SW 1271 (cell line): Measurements from ENCODE around the gene CNTNAP3B.
"Not testable (repeated sequence)": the region's sequence is repeated elsewhere in the genome, so short reads cannot be mapped to it uniquely, and the experiment has no call there.

Experiments
- DNase-seq, 2 experiments: peaks; one replicate each; lab custom pipeline; 2025; lab: John Stamatoyannopoulos, UW

The CNTNAP3B gene

GRCh38 chr9:41977965-41978600 lies 151.1 kb downstream of the CNTNAP3B start:
- not testable (repeated sequence) for DNase-seq

DNA sequence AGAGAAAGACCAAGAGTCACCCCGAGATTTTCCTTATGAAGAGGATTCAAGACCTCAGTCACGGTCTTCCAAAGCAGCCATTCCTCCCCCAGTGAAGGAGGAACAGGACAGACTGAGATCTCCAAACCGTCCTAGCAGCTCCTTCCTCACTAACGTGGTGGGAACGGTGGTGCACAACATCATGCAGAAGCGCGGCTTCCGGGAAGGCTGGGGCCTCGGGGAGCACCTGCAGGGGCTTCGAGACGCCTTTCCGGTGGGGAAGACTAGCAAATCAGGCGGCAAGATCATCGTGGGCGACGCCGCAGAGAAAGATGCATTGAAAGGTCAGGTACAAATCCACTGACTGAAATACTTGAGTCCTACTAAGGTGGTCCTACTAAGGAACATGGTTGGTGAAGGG lies 154.3 kb downstream of the CNTNAP3B start:
- DNase-seq = not testable (repeated sequence)

GRCh38 chr9:41953007-41953406 lies 176.2 kb downstream of the CNTNAP3B start:
- DNase-seq = not testable (repeated sequence)

- DNase-seq = not testable (repeated sequence)
These were observed 187.5 kb downstream of the CNTNAP3B start for GRCh38 chr9:41941738-41942137.

- DNase-seq = not testable (repeated sequence)
These were observed 191.1 kb downstream of the CNTNAP3B start for GRCh38 chr9:41938143-41938542.

GRCh38 chr9:41935727-41936126 lies 193.5 kb downstream of the CNTNAP3B start:
- DNase-seq = not testable (repeated sequence)

DNA sequence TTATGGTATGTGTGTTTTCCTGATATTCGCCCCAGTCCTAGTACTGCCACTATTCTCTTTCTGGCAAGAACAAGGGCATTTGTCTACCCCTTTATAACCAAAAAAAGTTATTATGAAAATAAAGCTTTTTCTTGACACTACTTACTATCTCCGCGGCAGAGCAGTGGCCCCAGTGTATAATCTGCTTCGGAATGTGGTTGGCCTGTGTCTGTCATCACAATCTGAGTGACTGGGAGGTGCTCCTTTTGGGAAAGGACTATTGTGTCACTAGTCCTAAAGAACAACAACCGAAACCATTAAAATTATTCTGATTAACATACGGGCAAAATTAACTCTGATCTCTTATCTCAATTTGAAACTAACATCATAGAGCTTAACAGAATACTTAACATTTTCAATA lies 200.1 kb downstream of the CNTNAP3B start:
- DNase-seq = not testable (repeated sequence)

DNA sequence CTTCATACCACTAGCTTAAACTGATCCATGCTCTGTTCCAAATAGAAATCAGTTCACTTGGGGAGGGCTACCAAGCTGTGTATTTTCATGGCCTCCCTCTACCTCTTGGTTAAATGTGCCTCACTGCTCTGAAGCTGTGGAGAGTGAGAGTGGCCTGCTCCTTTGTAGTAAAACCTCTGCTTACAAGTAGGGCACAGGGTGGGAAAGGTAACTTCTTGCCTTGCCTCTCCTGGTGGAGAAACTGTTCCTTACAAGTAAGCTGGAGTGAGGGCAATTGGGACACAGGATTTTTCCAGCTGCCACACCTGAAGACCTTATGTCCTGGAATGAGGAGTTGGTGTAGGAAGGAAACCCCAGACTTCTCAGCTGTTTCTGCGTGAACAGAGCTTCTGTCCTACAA lies 211.9 kb downstream of the CNTNAP3B start:
- not testable (repeated sequence) for DNase-seq

DNA sequence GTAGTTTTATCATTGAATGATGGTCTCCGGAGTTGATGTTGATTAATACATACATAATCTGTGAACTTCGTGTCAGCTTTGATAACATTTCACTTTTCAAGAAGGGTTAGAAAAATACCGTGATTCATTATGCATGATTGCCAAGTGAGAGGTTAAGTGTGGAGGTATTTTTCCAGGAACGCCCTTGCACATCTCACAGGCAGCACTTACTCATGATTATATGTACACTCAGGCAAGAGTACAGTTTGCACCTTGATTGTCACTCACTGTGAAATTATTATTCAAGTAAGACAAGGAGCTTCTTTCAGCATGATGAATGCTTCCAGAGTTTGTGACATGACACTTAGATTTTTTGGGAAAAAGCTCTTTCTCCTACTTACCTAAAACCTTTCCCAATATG lies 223.7 kb downstream of the CNTNAP3B start:
- DNase-seq = not testable (repeated sequence)

DNA sequence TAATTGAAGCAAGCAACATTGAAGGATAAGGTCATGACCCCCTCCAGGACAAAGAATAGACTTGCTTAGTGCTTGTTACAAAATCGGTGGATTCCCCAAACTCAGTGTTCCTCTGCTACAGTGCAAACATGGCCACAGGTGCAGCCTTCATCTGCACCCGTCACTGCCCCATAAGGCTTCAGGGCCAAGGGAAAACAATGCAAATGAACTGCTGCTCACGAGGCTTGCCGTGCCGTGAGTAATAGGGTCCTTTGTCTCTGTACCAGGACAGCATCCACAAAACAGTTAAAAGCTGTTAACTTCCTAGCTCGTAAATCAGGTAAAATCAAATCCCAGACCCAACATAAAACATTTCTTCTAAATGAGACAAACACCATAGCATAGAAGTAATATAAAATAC lies 226.5 kb downstream of the CNTNAP3B start:
- not testable (repeated sequence) for DNase-seq

DNA sequence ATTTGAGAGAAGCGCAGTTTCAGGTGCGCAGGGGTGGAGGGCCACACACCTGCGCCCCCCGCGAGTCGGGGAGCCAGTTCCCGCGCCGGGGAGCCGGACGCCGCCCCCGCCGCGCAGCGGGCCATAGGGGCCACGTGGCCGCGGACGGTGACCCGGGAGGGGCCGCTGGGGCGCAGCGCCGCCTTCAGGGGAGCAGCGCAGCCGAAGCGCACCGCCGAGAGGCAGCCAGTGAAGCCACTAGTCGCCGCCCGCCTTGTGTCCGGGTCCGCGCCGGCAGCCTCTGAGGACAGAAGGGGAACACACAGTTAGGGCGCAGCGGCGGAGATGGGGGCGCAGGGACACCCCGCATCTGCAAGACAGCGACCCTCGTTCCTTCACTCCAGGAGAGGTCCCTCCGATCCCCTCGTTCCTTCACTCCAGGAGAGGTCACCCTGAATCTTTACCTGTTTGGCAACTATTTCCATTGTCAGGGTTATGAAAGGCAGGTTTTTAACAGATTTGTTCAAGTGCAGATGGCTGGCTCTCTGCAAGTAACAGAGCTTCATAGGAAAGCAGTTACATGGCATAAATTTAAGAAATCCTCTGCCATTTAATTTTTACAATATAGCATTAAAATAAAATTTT lies 230.4 kb downstream of the CNTNAP3B start:
- not testable (repeated sequence) for DNase-seq

GRCh38 chr9:41874557-41874956 lies 254.7 kb downstream of the CNTNAP3B start:
- not testable (repeated sequence) for DNase-seq

DNA sequence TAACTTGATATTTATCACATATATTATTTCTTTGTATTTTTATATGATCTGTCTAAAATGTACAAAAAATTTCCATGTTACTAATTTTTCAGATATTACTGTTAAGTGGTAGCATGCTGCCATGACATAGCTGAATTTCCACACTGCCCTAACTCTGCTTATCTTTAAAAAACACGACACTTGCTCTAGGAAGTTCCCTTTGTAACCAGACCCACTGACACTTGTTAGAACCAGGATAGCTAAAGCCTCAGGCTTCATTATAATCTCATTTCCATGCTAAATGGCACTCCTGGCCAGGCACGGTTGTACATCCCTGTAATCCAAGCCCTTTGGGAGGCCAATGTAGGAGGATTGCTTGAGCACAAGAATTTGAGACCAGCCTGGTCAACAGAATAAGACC lies 273.8 kb downstream of the CNTNAP3B start:
- DNase-seq = not testable (repeated sequence)

GRCh38 chr9:41851848-41852740 lies 277.1 kb downstream of the CNTNAP3B start:
- DNase-seq = not testable (repeated sequence)

DNA sequence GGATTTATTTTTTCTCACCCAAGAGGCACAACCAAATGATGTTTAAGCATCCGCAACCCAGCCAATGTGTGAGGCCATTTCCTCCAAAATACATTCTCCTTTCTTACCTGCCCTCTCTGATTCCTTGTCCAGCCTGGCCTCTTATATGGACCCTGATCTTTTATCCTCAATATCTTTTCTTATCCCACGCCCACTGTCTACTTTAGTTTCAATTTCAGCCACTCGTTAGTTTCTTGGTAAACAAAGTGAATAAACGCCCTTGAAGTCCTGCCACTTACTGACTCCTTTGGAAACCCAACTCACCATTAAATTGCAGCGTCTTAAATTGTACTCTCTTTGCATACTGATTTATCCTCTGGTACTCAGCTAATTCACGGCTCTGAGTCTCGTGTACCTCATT lies 281.4 kb downstream of the CNTNAP3B start:
- not testable (repeated sequence) for DNase-seq
